ENCODE measurements around the gene UBL4B. TPM values are rescaled to one million over a fixed set of nuclear protein-coding genes. Genes with fewer than 3 reads are reported as not detected.

The UBL4B gene
- total RNA-seq, 2 donors from 2014 or later = not detected

DNA sequence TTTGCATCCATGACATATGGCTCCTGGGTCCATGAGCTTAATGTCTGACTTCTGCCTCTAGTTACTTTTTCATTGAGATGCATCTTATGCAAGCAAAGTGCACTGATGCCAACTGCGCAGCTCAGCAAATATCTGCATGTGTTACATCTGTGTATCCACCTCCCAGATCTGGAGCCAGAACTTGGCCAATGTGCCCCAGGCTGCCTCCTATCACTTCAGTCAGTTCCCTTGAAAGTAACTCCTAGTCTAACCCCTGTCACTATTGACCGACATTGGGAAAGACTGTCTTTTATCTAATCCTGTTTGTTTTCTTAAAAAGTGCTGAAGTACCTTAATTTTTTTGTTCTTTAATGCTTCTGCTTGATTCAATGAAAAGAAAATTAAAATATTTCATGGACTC is 19.3 kb upstream of the UBL4B start:
- DNase-seq (ENCODE audit: low spot score) = no peak
- Histone ChIP-seq H3K27me3 (no peaks in the 10 kb centered on the region), H3K4me3 (no peak overlapping the region), H3K4me1 (no peaks in the 10 kb centered on the region), H3K36me3 (no peaks in the 10 kb centered on the region), H3K27ac (no peak overlapping the region), H3K9me3 (no peaks in the 10 kb centered on the region)
- TF ChIP-seq, protein P1, sequence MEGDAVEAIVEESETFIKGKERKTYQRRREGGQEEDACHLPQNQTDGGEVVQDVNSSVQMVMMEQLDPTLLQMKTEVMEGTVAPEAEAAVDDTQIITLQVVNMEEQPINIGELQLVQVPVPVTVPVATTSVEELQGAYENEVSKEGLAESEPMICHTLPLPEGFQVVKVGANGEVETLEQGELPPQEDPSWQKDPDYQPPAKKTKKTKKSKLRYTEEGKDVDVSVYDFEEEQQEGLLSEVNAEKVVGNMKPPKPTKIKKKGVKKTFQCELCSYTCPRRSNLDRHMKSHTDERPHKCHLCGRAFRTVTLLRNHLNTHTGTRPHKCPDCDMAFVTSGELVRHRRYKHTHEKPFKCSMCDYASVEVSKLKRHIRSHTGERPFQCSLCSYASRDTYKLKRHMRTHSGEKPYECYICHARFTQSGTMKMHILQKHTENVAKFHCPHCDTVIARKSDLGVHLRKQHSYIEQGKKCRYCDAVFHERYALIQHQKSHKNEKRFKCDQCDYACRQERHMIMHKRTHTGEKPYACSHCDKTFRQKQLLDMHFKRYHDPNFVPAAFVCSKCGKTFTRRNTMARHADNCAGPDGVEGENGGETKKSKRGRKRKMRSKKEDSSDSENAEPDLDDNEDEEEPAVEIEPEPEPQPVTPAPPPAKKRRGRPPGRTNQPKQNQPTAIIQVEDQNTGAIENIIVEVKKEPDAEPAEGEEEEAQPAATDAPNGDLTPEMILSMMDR (IDR thresholded peaks at IDR 0.05) = no peak

DNA sequence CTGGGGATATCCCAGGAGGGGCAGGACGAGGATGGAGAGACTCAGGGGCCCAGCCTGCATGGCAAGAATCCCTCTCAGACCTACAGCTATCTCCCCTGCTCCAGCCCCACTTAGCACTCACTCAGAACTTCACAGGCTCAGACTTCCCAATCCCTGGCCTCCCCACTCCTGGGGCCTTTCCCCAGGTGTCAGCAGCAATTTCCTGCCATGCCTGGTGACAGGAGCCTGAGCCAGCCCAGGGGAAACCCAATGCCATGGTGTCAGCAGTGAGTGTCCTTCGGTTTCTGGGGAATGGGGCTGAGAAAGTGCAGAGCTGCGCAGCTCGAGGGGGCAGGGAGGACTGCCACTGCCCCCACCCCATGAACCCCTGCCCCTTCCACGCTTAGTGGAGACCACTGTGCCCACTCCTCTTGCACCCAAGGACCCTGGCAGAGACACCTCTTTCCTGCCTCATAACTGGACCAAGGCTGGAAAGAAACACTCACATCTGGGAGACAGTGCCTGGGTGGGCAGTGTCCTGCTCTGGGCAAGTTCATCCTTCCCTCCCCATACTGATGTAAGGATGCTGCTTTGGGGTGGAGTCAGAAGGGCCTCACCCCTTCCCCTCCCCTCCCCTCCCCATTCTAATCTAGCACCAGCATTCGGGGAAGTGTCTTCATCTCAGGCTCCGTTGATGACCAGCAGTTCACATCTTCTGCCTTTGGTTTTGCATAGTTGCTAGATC is 17.1 kb upstream of the UBL4B start:
- Histone ChIP-seq H3K4me3 (no peak overlapping the region), H3K4me1 (no peaks in the 10 kb centered on the region), H3K27me3 (no peaks in the 10 kb centered on the region), H3K27ac (no peak overlapping the region), H3K9me3 (no peaks in the 10 kb centered on the region), H3K36me3 (no peaks in the 10 kb centered on the region)
- no peak for DNase-seq (ENCODE audit: low spot score)
- TF ChIP-seq, protein P1 (IDR thresholded peaks at IDR 0.05) = no peak

DNA sequence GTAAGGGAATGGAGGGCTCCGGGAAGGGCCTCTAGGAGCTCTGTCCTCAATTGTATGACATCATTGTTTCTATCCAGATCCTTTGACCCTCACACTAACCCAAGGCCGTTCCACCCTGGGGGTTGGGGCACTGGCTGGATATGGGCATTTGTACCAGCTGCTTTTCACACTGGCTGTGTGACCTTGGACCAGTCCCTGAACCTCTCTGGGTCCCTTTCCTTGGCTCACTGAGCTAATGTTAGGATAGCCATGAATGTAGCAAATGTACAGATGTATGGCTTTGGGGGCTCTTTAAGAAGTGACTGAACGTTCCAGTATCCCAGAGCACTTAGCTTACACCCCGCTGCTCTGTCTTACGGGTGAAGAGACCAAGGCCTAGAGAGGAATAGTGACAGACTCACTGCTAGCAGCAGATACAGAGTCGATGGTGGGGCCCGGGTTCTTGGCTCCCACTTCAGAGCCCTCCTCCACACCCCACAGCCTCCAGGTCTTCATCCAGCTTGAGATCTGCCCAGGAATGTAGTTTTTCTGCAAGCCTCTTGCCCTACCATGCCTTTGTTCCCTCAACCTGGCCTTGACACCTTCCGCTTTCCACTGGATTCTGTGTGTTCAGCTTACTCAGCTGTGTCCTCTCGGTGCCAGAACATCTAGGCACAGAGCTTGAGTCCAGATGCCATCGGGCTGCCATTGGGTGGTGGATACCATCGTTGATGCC is 14.6 kb upstream of the UBL4B start:
- no peak overlapping the region for H3K27ac ChIP-seq
- H3K9me3 ChIP-seq = no peaks in the 10 kb centered on the region
- no peaks in the 10 kb centered on the region for H3K27me3 ChIP-seq
- no peak overlapping the region for H3K4me3 ChIP-seq
- H3K36me3 ChIP-seq = no peaks in the 10 kb centered on the region
- no peaks in the 10 kb centered on the region for H3K4me1 ChIP-seq
- DNase-seq (ENCODE audit: low spot score) = no peak
- TF ChIP-seq, protein P1 (IDR thresholded peaks at IDR 0.05) = no peak

DNA sequence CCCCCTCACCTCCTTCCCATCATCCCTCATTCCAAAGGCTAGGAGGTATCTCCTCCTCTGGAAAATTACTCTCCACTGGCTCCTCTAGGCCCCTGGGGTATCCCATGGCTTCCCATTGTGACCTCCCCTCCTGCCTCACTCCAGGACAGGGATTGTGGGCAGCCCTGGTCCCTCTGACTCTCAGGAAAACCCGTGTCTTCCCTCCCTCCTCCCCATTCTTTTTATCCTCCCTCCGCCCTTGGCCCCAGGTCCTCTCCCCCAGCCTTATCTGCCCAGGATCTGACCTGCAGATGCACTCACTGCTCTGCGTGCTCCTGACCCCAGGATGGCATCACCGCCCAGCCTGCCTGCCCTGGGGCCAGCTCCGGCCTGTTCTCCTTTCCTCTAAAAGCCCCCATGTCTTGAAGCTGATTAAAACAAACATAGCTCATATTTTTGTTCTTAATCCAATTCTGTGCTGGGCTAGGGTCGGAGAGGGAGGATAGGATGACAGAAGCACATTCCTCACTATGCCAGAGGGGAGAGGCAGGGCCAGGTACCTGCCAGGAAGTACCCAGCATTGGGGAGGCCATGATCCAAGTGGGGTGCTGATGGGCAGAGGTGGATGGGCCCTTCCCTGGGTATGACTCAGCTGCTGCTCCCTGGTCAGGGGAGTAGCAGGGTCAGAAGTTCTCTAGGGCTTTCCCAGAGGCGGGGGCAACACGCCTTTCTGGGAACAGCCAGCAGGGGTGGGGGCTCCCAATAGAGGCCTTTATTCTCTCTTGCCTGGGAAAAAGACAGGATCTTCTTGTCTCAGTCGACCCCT is 13.8 kb upstream of the UBL4B start:
- Histone ChIP-seq H3K4me1 (no peaks in the 10 kb centered on the region), H3K4me3 (no peak overlapping the region)
- TF ChIP-seq, protein P1 (IDR thresholded peaks at IDR 0.05) = no peak

DNA sequence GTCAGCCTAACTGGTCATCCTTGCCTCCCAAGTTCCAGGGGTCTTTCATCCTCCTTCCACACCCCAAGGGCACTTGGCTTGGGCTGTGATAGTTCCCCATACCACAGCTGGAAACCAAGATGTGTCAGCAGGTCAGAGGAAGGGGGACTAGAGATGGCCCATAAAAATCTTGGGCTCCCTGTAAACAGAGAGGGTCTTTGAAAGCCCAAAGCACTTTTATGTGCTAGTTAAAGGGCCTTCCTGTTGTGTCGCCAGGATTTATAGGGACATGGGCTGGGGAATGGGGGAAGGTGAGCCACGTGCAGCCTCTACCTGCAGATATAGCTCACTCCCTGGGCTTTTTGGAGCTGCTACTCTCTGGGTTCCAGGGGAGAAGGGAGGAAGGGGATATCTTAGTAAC is 11.9 kb upstream of the UBL4B start:
- Histone ChIP-seq H3K4me1 (no peaks in the 10 kb centered on the region), H3K27ac (no peak overlapping the region), H3K9me3 (no peaks in the 10 kb centered on the region), H3K27me3 (no peaks in the 10 kb centered on the region), H3K4me3 (no peak overlapping the region), H3K36me3 (no peaks in the 10 kb centered on the region)
- DNase-seq (ENCODE audit: low spot score) = no peak
- TF ChIP-seq, protein P1 (IDR thresholded peaks at IDR 0.05) = no peak

More for the DNA sequence above, 13.8 kb upstream of the UBL4B start:
- H3K9me3 ChIP-seq = no peaks in the 10 kb centered on the region
- no peaks in the 10 kb centered on the region for H3K36me3 ChIP-seq
- no peaks in the 10 kb centered on the region for H3K27me3 ChIP-seq
- no peak for DNase-seq (ENCODE audit: low spot score)
- no peak overlapping the region for H3K27ac ChIP-seq
